ENCODE results near the gene PDCD1LG2.
"Not testable (repeated sequence)": the region's sequence is repeated elsewhere in the genome, so short reads cannot be mapped to it uniquely, and the experiment has no call there.

Gene PDCD1LG2

GRCh38 chr9:5566054-5566618 is 55.8 kb downstream of the PDCD1LG2 start:
- DNase-seq (ENCODE audit: low read depth), result no peak

- no peak for DNase-seq (ENCODE audit: low read depth)
These were observed 58.5 kb downstream of the PDCD1LG2 start for GRCh38 chr9:5568868-5569267.

- DNase-seq (ENCODE audit: low read depth), result no peak
These were observed 59.1 kb downstream of the PDCD1LG2 start for GRCh38 chr9:5569409-5569808.

- DNase-seq (ENCODE audit: low read depth), result no peak
These were observed 59.6 kb downstream of the PDCD1LG2 start for GRCh38 chr9:5569891-5570290.

- no peak for DNase-seq (ENCODE audit: low read depth)
These were observed 61.4 kb downstream of the PDCD1LG2 start for GRCh38 chr9:5571629-5572232.

GRCh38 chr9:5574097-5574496 is 63.8 kb downstream of the PDCD1LG2 start:
- DNase-seq (ENCODE audit: low read depth), result no peak

GRCh38 chr9:5575000-5575399 is 64.7 kb downstream of the PDCD1LG2 start:
- DNase-seq (ENCODE audit: low read depth), result no peak

GRCh38 chr9:5577225-5577624 is 66.9 kb downstream of the PDCD1LG2 start:
- DNase-seq (ENCODE audit: low read depth), result no peak

GRCh38 chr9:5578018-5578697 is 67.8 kb downstream of the PDCD1LG2 start:
- DNase-seq (ENCODE audit: low read depth), result no peak

- DNase-seq (ENCODE audit: low read depth), result no peak
These were observed 68.4 kb downstream of the PDCD1LG2 start for GRCh38 chr9:5578698-5579085.

GRCh38 chr9:5579881-5580280 is 69.5 kb downstream of the PDCD1LG2 start:
- DNase-seq (ENCODE audit: low read depth), result no peak

GRCh38 chr9:5580650-5581049 is 70.3 kb downstream of the PDCD1LG2 start:
- no peak for DNase-seq (ENCODE audit: low read depth)

GRCh38 chr9:5581706-5582105 is 71.4 kb downstream of the PDCD1LG2 start:
- not testable (repeated sequence) for DNase-seq (ENCODE audit: low read depth)

GRCh38 chr9:5582835-5583195 is 72.5 kb downstream of the PDCD1LG2 start:
- no peak for DNase-seq (ENCODE audit: low read depth)

- no peak for DNase-seq (ENCODE audit: low read depth)
These were observed 76.1 kb downstream of the PDCD1LG2 start for GRCh38 chr9:5586391-5586802.

- DNase-seq (ENCODE audit: low read depth), result peak; percentile 15
These were observed 76.7 kb downstream of the PDCD1LG2 start for GRCh38 chr9:5587024-5587423.

GRCh38 chr9:5592231-5592630 is 81.9 kb downstream of the PDCD1LG2 start:
- DNase-seq (ENCODE audit: low read depth), result no peak

- DNase-seq (ENCODE audit: low read depth), result no peak
These were observed 82.6 kb downstream of the PDCD1LG2 start for GRCh38 chr9:5592904-5593303.

GRCh38 chr9:5593904-5594303 is 83.6 kb downstream of the PDCD1LG2 start:
- no peak for DNase-seq (ENCODE audit: low read depth)

GRCh38 chr9:5596173-5596572 is 85.8 kb downstream of the PDCD1LG2 start:
- no peak for DNase-seq (ENCODE audit: low read depth)

- no peak for DNase-seq (ENCODE audit: low read depth)
These were observed 98.2 kb downstream of the PDCD1LG2 start for GRCh38 chr9:5608298-5609225.

GRCh38 chr9:5609226-5609596 is 98.9 kb downstream of the PDCD1LG2 start:
- DNase-seq (ENCODE audit: low read depth), result no peak

- DNase-seq (ENCODE audit: low read depth), result no peak
These were observed 100.2 kb downstream of the PDCD1LG2 start for GRCh38 chr9:5610491-5610890.
